Neural progenitor cell (in vitro differentiated cells): Measurements from ENCODE around the gene REPIN1.

Experiments used
- CTCF ChIP-seq: fragments of 200-600 bp; sonication (generic); IDR thresholded peaks from 2 replicates; pipeline ENCODE4 v1.5.1; 2017; ENCODE audit warnings: antibody characterized with exemption, mild to moderate bottlenecking
- EZH2phosphoT487 ChIP-seq: fragments of 200-600 bp; sonication (generic); IDR thresholded peaks from 2 replicates; pipeline ENCODE4 v1.6.1; 2017; ENCODE audit warnings: antibody characterized with exemption

GRCh38 chr7:150327308-150327707 lies 41.3 kb upstream of the REPIN1 start:
- TF ChIP-seq CTCF (no peak), EZH2phosphoT487 (no peak)
